HEK293T (cell line): ENCODE measurements around the gene TOB1.
"Not testable (repeated sequence)": the region's sequence is repeated elsewhere in the genome, so short reads cannot be mapped to it uniquely, and the experiment has no call there.

ENCODE experiments used
- CTCF ChIA-PET: fragments of 350-600 bp; formaldehyde crosslinking; extraction: SDS; loops from one replicate; lab custom pipeline; 2021; ENCODE audit warnings: antibody characterized with exemption, inconsistent platforms; lab: Yijun Ruan, JAX
- POLR2A ChIA-PET: fragments of 350-600 bp; formaldehyde crosslinking; extraction: SDS; loops from one replicate; lab custom pipeline; 2020; ENCODE audit warnings: antibody characterized with exemption, inconsistent platforms; lab: Yijun Ruan, JAX
- DNase-seq: peaks from one replicate; pipeline ENCODE4 v3.0.0; 2012; ENCODE audit warnings: mixed read lengths; ENCODE audit errors: extremely low spot score
- ARNT ChIP-seq: fragments of 450-650 bp; IDR thresholded peaks from 2 replicates; pipeline ENCODE4 v1.6.1; 2017; ENCODE audit warnings: mild to moderate bottlenecking
- BHLHE40 ChIP-seq: fragments of 450-650 bp; IDR thresholded peaks from 2 replicates; pipeline ENCODE4 v1.6.1; 2016; ENCODE audit warnings: mild to moderate bottlenecking, moderate library complexity, borderline replicate concordance
- CTBP1 ChIP-seq: fragments of 450-650 bp; IDR thresholded peaks from 2 replicates; pipeline ENCODE4 v1.6.1; 2016; ENCODE audit warnings: borderline replicate concordance
- ELF4 ChIP-seq: fragments of 450-650 bp; IDR thresholded peaks from 2 replicates; pipeline ENCODE4 v1.6.1; 2017; ENCODE audit warnings: antibody characterized with exemption
- FOXA1 ChIP-seq: fragments of 450-650 bp; IDR thresholded peaks from 2 replicates; pipeline ENCODE4 v1.6.1; 2016; ENCODE audit warnings: mild to moderate bottlenecking
- FOXK2 ChIP-seq: fragments of 450-650 bp; IDR thresholded peaks from 2 replicates; pipeline ENCODE4 v1.6.1; 2016; ENCODE audit warnings: mild to moderate bottlenecking
- FOXM1 ChIP-seq: fragments of 450-650 bp; IDR thresholded peaks from 2 replicates; pipeline ENCODE4 v1.6.1; 2017; ENCODE audit warnings: mild to moderate bottlenecking, borderline replicate concordance
- HDGF ChIP-seq: fragments of 450-650 bp; IDR thresholded peaks from 2 replicates; pipeline ENCODE4 v1.6.1; 2017; ENCODE audit warnings: antibody characterized with exemption, borderline replicate concordance
- L3MBTL2 ChIP-seq: fragments of 450-650 bp; conservative IDR thresholded peaks from 2 replicates; pipeline ENCODE4 v1.6.1; 2016; ENCODE audit warnings: mild to moderate bottlenecking
- LEF1 ChIP-seq: fragments of 450-650 bp; IDR thresholded peaks from 2 replicates; pipeline ENCODE4 v1.6.1; 2017; ENCODE audit warnings: mild to moderate bottlenecking, borderline replicate concordance
- NFRKB ChIP-seq: fragments of 450-650 bp; IDR thresholded peaks from 2 replicates; pipeline ENCODE4 v1.6.1; 2016; ENCODE audit warnings: mild to moderate bottlenecking, moderate library complexity
- PKNOX1 ChIP-seq: fragments of 450-650 bp; IDR thresholded peaks from 2 replicates; pipeline ENCODE4 v1.6.1; 2016
- SP1 ChIP-seq: fragments of 450-650 bp; IDR thresholded peaks from 2 replicates; pipeline ENCODE4 v1.6.1; 2017
- SUZ12 ChIP-seq: fragments of 450-650 bp; IDR thresholded peaks from 2 replicates; pipeline ENCODE4 v1.6.1; 2016; ENCODE audit warnings: mild to moderate bottlenecking
- TARDBP ChIP-seq: fragments of 450-650 bp; IDR thresholded peaks from 2 replicates; pipeline ENCODE4 v1.6.1; 2016
- ZNF384 ChIP-seq: fragments of 450-650 bp; IDR thresholded peaks from 2 replicates; pipeline ENCODE4 v1.6.1; 2016

The TOB1 gene

GRCh38 chr17:50861334-50861676, 4.8 kb downstream of the TOB1 start:
- TF ChIP-seq CTBP1: no peak
- no peak for TF ChIP-seq TARDBP
- no peak for TF ChIP-seq ARNT
- TF ChIP-seq NFRKB: no peak
- no peak for TF ChIP-seq PKNOX1
- no peak for TF ChIP-seq BHLHE40
- no peak for TF ChIP-seq FOXM1
- no peak for TF ChIP-seq FOXA1
- TF ChIP-seq ELF4: no peak
- POLR2A ChIA-PET: interaction anchor here (0.6 to 3.0 kb wide), 5 partner anchors 9 to 93 kb away, joined by 3 to 12 read pairs (median 5); no protein-coding TSS in a partner anchor
- CTCF ChIA-PET: interaction anchor here (3.7 kb wide), 1 partner anchor 8 kb away, joined by 32 read pairs; no protein-coding TSS in a partner anchor
- no peak for DNase-seq

DNA sequence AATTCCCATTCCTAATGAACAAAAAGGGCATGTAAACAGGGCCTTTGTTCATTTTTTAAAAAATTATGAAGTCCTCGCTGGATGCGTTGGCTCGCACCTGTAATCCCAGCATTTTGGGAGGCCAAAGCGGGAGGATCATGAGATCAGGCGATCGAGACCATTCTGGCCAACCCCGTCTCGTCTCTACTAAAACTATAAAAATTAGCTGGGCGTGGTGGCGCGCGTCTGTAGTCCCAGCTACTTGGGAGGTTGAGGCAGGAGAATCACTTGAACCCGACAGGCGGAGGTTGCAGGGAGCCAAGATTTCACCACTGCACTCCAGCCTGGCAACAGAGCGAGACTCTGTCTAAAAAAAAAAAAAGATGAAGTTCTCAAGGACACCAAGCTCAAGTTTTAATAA, 6.4 kb downstream of the TOB1 start:
- ChIA-PET CTCF (interaction anchor here (1.0 kb wide), 1 partner anchor 90 kb away, joined by 3 read pairs; no protein-coding TSS in a partner anchor), POLR2A (interaction anchor here (0.7 to 1.5 kb wide), 2 partner anchors 85 to 90 kb away, joined by 3 to 4 read pairs; no protein-coding TSS in a partner anchor)
- not testable (repeated sequence) for DNase-seq

DNA sequence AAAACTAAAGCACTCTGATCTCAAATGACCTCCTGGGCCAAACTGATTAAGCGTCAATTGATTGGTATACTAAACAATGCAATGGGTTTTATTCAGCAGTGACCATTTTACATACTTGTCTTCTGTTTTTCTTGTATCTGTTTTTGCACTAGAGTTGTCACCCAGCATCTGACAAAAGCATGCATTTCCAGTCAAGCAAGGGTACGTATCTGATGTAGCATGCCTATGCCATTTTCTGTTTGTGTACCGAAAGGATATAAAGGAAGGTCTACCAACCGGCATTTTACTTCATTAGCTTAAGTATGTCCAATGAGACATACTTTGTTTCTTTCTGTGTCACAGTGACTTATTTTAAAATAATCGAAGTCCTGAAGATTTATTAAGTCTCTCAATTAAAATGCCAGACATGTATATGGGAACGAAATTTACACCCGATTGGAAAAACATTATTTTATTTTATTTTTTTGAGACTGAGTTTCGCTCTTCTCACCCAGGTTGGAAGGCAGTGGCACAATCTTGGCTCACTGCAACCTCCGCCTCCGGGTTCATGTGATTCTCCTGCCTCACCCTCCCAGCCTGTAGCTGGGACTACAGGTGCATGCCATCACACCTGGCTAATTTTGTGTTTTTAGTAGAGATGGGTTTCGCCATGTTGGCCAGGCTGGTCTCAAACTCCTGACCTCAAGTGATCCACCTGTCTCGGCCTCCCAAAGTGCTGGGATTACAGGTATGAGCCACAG, 7.5 kb downstream of the TOB1 start:
- DNase-seq: no peak
- ChIA-PET CTCF (interaction anchor here (0.8 to 1.0 kb wide), 2 partner anchors 72 to 91 kb away, joined by 3 to 4 read pairs; no protein-coding TSS in a partner anchor), POLR2A (interaction anchor here (1.5 kb wide), 1 partner anchor 91 kb away, joined by 4 read pairs; no protein-coding TSS in a partner anchor)
- TF ChIP-seq BHLHE40: no peak
- TF ChIP-seq ELF4: no peak
- TF ChIP-seq TARDBP: no peak
- no peak for TF ChIP-seq NFRKB
- no peak for TF ChIP-seq LEF1
- no peak for TF ChIP-seq FOXM1
- TF ChIP-seq L3MBTL2: no peak
- TF ChIP-seq SP1: no peak
- TF ChIP-seq ZNF384: no peak
- TF ChIP-seq HDGF: no peak
- no peak for TF ChIP-seq FOXK2
- TF ChIP-seq PKNOX1: no peak
- TF ChIP-seq ARNT: no peak
- TF ChIP-seq FOXA1: no peak
- no peak for TF ChIP-seq SUZ12
- TF ChIP-seq CTBP1: no peak

GRCh38 chr17:50856431-50856830, 9.7 kb downstream of the TOB1 start:
- CTCF ChIA-PET: interaction anchor here (0.8 to 1.6 kb wide), 3 partner anchors 73 to 100 kb away, joined by 3 to 4 read pairs (median 3); no protein-coding TSS in a partner anchor
- POLR2A ChIA-PET: interaction anchor here (1.3 to 1.4 kb wide), 3 partner anchors 10 to 98 kb away, joined by 4 to 9 read pairs (median 4); partner anchors contain the start of gene TOB1
- no peak for DNase-seq

DNA sequence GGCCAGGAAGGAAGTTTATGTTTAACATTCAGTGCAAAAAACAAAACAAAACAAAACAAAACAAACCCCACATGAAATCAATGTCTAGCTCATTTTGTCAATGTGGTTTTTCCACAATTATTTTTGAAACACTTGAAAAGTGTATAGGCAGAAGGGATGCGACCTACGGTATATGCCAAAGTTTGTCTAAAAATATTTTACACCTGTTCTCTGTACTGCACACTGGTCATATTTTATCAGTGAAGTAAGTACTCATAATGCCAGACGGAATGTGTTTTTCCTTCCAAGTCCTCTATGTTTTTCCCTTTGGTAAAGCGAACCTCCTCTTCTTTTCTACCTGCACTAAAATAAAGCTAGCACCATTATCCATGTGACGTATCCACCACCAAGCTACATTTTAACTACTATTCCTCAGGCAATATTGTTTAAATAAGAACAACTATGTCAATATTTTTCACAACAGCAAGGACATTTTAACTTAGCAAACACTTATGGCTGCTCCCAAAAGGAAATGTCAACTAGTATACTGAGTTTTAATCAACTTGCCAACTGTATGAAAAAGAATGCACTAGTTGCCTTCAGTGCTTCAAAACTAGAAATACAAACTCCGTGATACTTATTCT, 10.3 kb downstream of the TOB1 start:
- ChIA-PET POLR2A (interaction anchor here (1.3 to 1.4 kb wide), 3 partner anchors 11 to 99 kb away, joined by 4 to 9 read pairs (median 4); partner anchors contain the start of gene TOB1), CTCF (interaction anchor here (0.8 to 1.6 kb wide), 4 partner anchors 9 to 101 kb away, joined by 3 to 4 read pairs (median 4); no protein-coding TSS in a partner anchor)
- DNase-seq: no peak
- TF ChIP-seq SP1 (no peak), CTBP1 (no peak), FOXM1 (no peak), L3MBTL2 (no peak), FOXA1 (no peak), ARNT (no peak), FOXK2 (no peak), LEF1 (no peak), ZNF384 (no peak)

More at GRCh38 chr17:50856431-50856830, 9.7 kb downstream of the TOB1 start:
- no peak for TF ChIP-seq LEF1

DNA sequence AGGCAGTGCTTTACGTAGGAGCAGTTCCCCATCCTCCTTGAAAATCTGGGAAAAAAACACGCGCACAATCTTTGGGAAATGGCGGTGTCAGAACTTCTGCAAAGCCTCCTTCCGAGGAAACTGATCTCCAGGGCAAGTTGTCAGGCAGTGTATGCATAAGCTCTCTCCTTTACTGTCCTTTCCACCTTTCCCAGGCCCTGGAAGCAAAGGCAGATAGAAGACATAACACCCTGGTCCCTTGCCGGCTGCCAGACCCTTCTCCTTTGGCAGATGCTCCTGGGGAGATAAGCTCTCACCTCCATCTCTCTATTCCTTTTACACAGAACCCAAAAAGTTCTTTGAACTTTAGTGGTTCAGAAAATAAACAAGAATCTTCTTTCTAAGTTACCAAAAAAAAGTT, 12.4 kb downstream of the TOB1 start:
- no peak for DNase-seq
- TF ChIP-seq ELF4 (no peak), PKNOX1 (no peak), L3MBTL2 (no peak), SUZ12 (no peak), FOXA1 (no peak), ZNF384 (no peak), NFRKB (no peak), ARNT (no peak), BHLHE40 (no peak), FOXM1 (no peak), FOXK2 (no peak), TARDBP (no peak), CTBP1 (no peak)
- POLR2A ChIA-PET: interaction anchor here (1.7 to 3.5 kb wide), 3 partner anchors 12 to 96 kb away, joined by 6 to 53 read pairs (median 8); partner anchors contain the start of gene TOB1
- CTCF ChIA-PET: interaction anchor here (0.7 to 5.0 kb wide), 7 partner anchors 9 to 101 kb away, joined by 3 to 62 read pairs (median 26); partner anchors contain the start of gene TOB1
